A673 (cell line): ENCODE data around the gene TMEM14C.

Experiments
- EZH2 ChIP-seq: fragments of 200-600 bp; sonication (generic); IDR thresholded peaks from 2 replicates; pipeline ENCODE4 v1.6.1; 2017; ENCODE audit warnings: borderline replicate concordance, low read depth, mild to moderate bottlenecking, mixed read lengths, antibody characterized with exemption, low read length; ENCODE audit not compliant: poor library complexity, severe bottlenecking
- TF ChIP-seq, protein P1 (sequence below): fragments of 300-800, 200-600 bp; sonication (generic); conservative IDR thresholded peaks from 2 replicates; pipeline ENCODE4 v1.5.1; 2017; ENCODE audit warnings: low read depth, mild to moderate bottlenecking, antibody characterized with exemption, low read length, moderate library complexity, mixed read lengths

DNA sequence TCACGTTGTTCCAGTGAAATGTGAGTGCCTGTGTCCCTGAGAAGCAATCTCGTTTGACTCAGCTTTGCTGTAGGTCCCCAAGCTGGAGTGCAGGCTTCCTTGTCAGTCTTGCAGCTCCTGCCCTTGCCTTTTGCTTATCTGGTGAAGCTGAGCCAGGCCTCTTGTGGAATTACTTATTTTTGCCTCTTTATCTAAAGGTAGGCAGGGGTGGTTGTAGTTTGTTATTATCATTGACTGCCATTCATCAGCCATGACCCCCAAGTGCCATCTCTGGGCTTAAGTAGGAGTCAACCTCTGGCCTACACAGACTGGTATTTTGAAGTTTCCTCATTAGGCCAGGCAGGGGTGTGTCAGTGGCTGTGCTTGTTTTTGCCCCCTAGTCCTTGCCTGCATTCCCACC, 26.9 kb downstream of the TMEM14C start:
- TF ChIP-seq, protein P1, sequence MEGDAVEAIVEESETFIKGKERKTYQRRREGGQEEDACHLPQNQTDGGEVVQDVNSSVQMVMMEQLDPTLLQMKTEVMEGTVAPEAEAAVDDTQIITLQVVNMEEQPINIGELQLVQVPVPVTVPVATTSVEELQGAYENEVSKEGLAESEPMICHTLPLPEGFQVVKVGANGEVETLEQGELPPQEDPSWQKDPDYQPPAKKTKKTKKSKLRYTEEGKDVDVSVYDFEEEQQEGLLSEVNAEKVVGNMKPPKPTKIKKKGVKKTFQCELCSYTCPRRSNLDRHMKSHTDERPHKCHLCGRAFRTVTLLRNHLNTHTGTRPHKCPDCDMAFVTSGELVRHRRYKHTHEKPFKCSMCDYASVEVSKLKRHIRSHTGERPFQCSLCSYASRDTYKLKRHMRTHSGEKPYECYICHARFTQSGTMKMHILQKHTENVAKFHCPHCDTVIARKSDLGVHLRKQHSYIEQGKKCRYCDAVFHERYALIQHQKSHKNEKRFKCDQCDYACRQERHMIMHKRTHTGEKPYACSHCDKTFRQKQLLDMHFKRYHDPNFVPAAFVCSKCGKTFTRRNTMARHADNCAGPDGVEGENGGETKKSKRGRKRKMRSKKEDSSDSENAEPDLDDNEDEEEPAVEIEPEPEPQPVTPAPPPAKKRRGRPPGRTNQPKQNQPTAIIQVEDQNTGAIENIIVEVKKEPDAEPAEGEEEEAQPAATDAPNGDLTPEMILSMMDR = no peak
- no peak for TF ChIP-seq EZH2
